Panc1 (cell line): ENCODE measurements around the gene DNAJC2. TPM values are rescaled to one million over a fixed set of nuclear protein-coding genes. Genes with fewer than 3 reads are reported as not detected.
"Not testable (repeated sequence)": the region's sequence is repeated elsewhere in the genome, so short reads cannot be mapped to it uniquely, and the experiment has no call there.

Source experiments
- ATAC-seq: fragments of 200-7000 bp; cut with Tn5 transposase; 2 replicates; pipeline ENCODE4 v1.9.1; 2020; ENCODE audit warnings: mild to moderate bottlenecking, moderate library complexity
- BruUV-seq: library from RNA; stranded (reverse); fragments of 400-500 nt; replicated peaks from 2 replicates; lab custom pipeline; 2021; lab: Mats Ljungman, UMichigan
- CTCF ChIA-PET: fragments of 300-600 bp; sonication (Branson Sonifier 250); formaldehyde crosslinking; loops from one replicate; lab custom pipeline; 2022; ENCODE audit warnings: antibody characterized with exemption; lab: Charles Lee
- POLR2A ChIA-PET: fragments of 300-600 bp; sonication (Branson Sonifier 250); formaldehyde crosslinking; loops from one replicate; lab custom pipeline; 2022; ENCODE audit warnings: antibody characterized with exemption; lab: Charles Lee
- DNase-seq: peaks from one replicate; pipeline ENCODE4 v3.0.0-alpha.2; 2010; ENCODE audit warnings: low read depth, low spot score
- H3K27ac ChIP-seq: 2 replicates; pipeline ENCODE4 v1.5.1; 2011; ENCODE audit warnings: mild to moderate bottlenecking, low read length, inconsistent platforms
- H3K27me3 ChIP-seq: fragments of 200-500 bp; sonication (Bioruptor generic); 2 replicates; pipeline ENCODE4 v1.6.0; 2014; ENCODE audit warnings: low read length, inconsistent platforms; ENCODE audit not compliant: control insufficient read depth, insufficient read depth
- H3K36me3 ChIP-seq: fragments of 200-500 bp; sonication (Bioruptor generic); 2 replicates; pipeline ENCODE4 v1.5.1; 2014; ENCODE audit warnings: inconsistent platforms, mild to moderate bottlenecking, low read length, moderate library complexity; ENCODE audit not compliant: control insufficient read depth, insufficient read depth
- H3K4me1 ChIP-seq: 2 replicates; pipeline ENCODE4 v1.5.1; 2011; ENCODE audit warnings: inconsistent platforms, mild to moderate bottlenecking, low read length, moderate library complexity; ENCODE audit not compliant: control insufficient read depth, insufficient read depth
- H3K4me3 ChIP-seq, 2 experiments: 2 replicates each; pipeline ENCODE4 v1.5.1; 2011 to 2012; ENCODE audit warnings: low read depth in 2 of 2, low read length in 2 of 2, mild to moderate bottlenecking in 2 of 2, inconsistent platforms in 1 of 2, moderate library complexity in 1 of 2
- H3K9me3 ChIP-seq: fragments of 200-500 bp; sonication (Bioruptor generic); 2 replicates; pipeline ENCODE4 v1.5.1; 2014; ENCODE audit warnings: low read depth, mild to moderate bottlenecking, inconsistent platforms, low read length, moderate library complexity; ENCODE audit not compliant: control insufficient read depth, insufficient read depth
- in situ Hi-C: cut with HindIII; loops from 2 replicates; pipeline ENCODE4 v1.10.0; 2016; ENCODE audit warnings: low sequenced_read_pairs, low pct_unique_long_range_greater_than_20kb
- intact Hi-C: fragments of 100-400 bp; cut with micrococcal nuclease; formaldehyde crosslinking; loops from one replicate; pipeline ENCODE4 v1.10.0; 2022; ENCODE audit not compliant: unreplicated experiment
- total RNA-seq: library from RNA; stranded (reverse); gene quantifications from one replicate; pipeline ENCODE4 v1.2.1, GENCODE V29; 2021; ENCODE audit not compliant: unreplicated experiment

DNAJC2 gene
- total RNA-seq, 1 experiment from 2014 or later = 56.1 TPM

DNA sequence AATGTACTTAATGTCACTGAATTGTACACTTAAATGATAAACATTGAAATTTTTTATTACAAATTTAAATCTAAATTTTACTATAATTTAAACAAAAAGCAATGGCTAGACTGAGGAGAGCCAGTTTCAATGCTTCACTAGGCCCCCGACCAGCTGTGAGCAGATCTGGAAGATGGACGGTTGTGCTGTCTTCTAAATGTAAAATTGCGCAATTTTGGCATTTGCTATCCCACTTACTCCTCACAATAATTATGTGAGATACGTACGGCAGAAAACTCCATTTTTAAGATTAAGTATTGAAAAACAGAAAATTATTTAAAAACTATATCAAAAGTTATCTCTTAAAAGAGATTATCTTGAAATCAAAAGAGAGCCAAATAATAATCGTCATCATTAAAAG is 71.2 kb downstream of the DNAJC2 start:
- intact Hi-C loops, CTCF ChIA-PET, H3K27me3 ChIP-seq, H3K4me3 ChIP-seq, H3K9me3 ChIP-seq, H3K27ac ChIP-seq, DNase-seq, POLR2A ChIA-PET, ATAC-seq, in situ Hi-C loops, H3K36me3 ChIP-seq, H3K4me1 ChIP-seq, BruUV-seq: not testable (repeated sequence)

DNA sequence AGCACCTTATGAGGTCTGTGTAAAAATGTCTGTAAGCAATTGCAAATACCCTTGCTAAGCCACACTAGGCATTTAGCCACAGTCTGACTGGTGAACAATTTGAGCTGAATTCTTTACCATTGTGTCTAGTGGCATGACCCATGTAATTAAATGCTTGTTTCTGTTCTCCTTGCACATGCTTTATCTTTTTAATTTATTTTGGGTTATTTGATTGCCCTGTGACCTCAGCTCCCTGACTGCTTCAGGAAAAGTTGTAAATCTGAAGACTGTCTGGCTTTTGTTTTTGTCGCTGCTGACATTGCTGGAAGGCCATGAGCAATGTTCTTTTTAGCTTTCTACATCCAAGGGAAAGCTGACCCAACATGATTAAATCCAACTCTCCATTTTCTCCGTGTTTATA is 78.3 kb downstream of the DNAJC2 start:
- DNase-seq, CTCF ChIA-PET, H3K27me3 ChIP-seq, BruUV-seq, H3K36me3 ChIP-seq, H3K27ac ChIP-seq, intact Hi-C loops, H3K4me1 ChIP-seq, ATAC-seq, in situ Hi-C loops, H3K4me3 ChIP-seq, H3K9me3 ChIP-seq, POLR2A ChIA-PET: not testable (repeated sequence)

GRCh38 chr7:103264054-103264453 is 80.5 kb downstream of the DNAJC2 start:
- POLR2A ChIA-PET, H3K27ac ChIP-seq, DNase-seq, H3K9me3 ChIP-seq, BruUV-seq, H3K27me3 ChIP-seq, H3K4me3 ChIP-seq, H3K36me3 ChIP-seq, H3K4me1 ChIP-seq, in situ Hi-C loops, intact Hi-C loops, ATAC-seq, CTCF ChIA-PET: not testable (repeated sequence)

Other genes with a start within 250 kb of the DNAJC2 start
- 19.2 TPM for gene NAPEPLD, start 195.7 kb downstream of the DNAJC2 start, total RNA-seq
- 61.1 TPM for gene PMPCB, start 47.3 kb downstream of the DNAJC2 start, total RNA-seq
- gene PSMC2, start 2.9 kb upstream of the DNAJC2 start, total RNA-seq = 171 TPM
- not detected for gene SLC26A5, start 101.4 kb upstream of the DNAJC2 start, total RNA-seq